Small intestine (tissue), 7 donors: Measurements from ENCODE around the gene IGFALS. TPM values are rescaled to one million over a fixed set of nuclear protein-coding genes. Genes with fewer than 3 reads are reported as not detected.

ENCODE experiments used
- DNase-seq, 2 donors: peaks; one replicate each; pipeline versions ENCODE4 v3.0.0 to v3.0.0-alpha.2; 2013
- FAIRE-seq: peaks from 2 replicates; lab custom pipeline; 2012; peaks lifted over from hg19 to GRCh38; lab: Jason Lieb, UNC
- H3K27ac ChIP-seq, 3 donors: one replicate each; pipeline ENCODE4 v1.5.1; 2013; ENCODE audit warnings: low read length in 2 of 3, mild to moderate bottlenecking in 2 of 3, control low read depth in 1 of 3, inconsistent platforms in 1 of 3, low read depth in 1 of 3, moderate library complexity in 1 of 3
- H3K27me3 ChIP-seq, 3 donors: one replicate each; pipeline ENCODE4 v1.6.1; 2013; ENCODE audit warnings: low read length in 3 of 3, inconsistent platforms in 1 of 3; ENCODE audit not compliant: control insufficient read depth in 3 of 3, insufficient read depth in 3 of 3
- H3K36me3 ChIP-seq, 3 donors: one replicate each; pipeline ENCODE4 v1.6.1; 2013; ENCODE audit warnings: low read length in 3 of 3, inconsistent platforms in 1 of 3, low read depth in 1 of 3, mild to moderate bottlenecking in 1 of 3, moderate library complexity in 1 of 3; ENCODE audit not compliant: control insufficient read depth in 3 of 3, insufficient read depth in 2 of 3
- H3K4me1 ChIP-seq, 3 donors: one replicate each; pipeline ENCODE4 v1.6.1; 2013; ENCODE audit warnings: low read length in 2 of 3, inconsistent platforms in 1 of 3, low read depth in 1 of 3, mild to moderate bottlenecking in 1 of 3, moderate library complexity in 1 of 3; ENCODE audit not compliant: control insufficient read depth in 3 of 3, insufficient read depth in 2 of 3
- H3K4me3 ChIP-seq, 3 donors: one replicate each; pipeline ENCODE4 v1.5.1; 2013; ENCODE audit warnings: low read length in 3 of 3, control low read depth in 1 of 3, inconsistent platforms in 1 of 3, low read depth in 1 of 3, mild to moderate bottlenecking in 1 of 3, moderate library complexity in 1 of 3
- H3K9me3 ChIP-seq, 2 donors: one replicate each; pipeline ENCODE4 v1.6.1; 2013; ENCODE audit warnings: low read depth in 1 of 2, low read length in 1 of 2; ENCODE audit not compliant: control insufficient read depth in 2 of 2, insufficient read depth in 1 of 2
- WGBS, 3 donors: extraction: QIAGEN DNeasy Blood & Tissue Kit; methylation state at CpG; one replicate each; pipeline ENCODE4 v1.1.7; 2013; 5-methylcytosine and 5-hydroxymethylcytosine counted together
- polyA plus RNA-seq, 4 donors: library from polyadenylated mRNA; stranded (reverse) in 3 of 4; unstranded in 1 of 4; fragments of 200-250 nt in 3 of 4; fragments of 120-200 nt in 1 of 4; gene quantifications; one replicate each; pipeline versions ENCODE4 v1.2.1 to v1.2.3, GENCODE V29; 2013
- donor health status: healthy with polysubstance abuse.
- donor health status: control.
- donor health status: control.
- donor health status: Bipolar disorder and iron deficiency.
- donor health status: healthy.

Gene IGFALS
- polyA plus RNA-seq, 4 donors: 0.16 to 17.0 (median 0.38) TPM

DNA sequence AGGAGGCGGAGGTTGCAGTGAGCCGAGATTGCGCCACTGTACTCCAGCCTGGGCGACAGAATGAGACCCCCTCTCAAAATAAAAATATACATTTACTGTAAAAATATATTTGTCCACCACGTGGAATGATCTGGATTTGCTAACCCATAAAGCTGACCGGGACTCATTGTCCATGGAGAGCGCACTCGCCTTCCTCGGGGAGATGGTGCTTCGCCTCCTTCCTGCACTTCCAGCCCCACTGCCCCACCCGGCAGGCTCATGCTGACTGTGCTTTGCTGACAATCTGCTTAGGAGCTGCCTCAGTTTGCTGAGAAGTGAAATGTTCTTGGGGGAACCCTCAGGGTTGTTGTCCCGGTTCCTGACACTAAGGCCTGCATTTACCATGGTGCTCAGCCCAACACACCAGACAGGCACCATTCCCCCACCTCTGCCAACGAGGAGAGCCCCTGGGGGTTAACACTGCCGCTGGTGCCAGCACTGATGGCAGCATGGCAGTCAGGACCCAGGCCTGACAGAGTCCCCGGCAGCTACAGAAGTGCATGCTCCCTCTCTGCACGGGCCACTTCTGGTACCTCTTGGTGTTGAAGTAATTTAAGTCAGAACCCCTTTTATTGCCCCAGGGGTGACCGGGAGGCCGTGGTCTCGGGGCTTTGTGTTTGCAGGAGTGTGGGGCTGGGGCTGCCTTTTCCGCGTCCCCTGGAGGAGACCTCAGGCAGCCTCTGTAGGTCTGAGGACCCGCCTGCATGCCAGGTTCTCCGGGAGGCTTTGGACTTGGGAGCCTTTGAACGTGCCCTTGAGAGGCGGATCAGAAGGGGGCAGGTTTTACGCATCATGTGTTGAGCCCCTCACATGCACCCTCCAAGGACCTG lies 8.3 kb downstream of the IGFALS start:
- Histone ChIP-seq H3K36me3 (peaks cover 0 to 70% (median 0%) of the 10 kb centered on the region in 3 donors), H3K9me3 (no peaks in the 10 kb centered on the region), H3K27ac (no peak overlapping the region), H3K4me3 (no peak overlapping the region), H3K27me3 (no peaks in the 10 kb centered on the region), H3K4me1 (peaks cover 3 to 14% (median 5%) of the 10 kb centered on the region in 3 donors)
- FAIRE-seq (no peak), DNase-seq (no peak)
- 86 to 91% (median 90%) methylated on average over 26 of the region's 26 CpGs for WGBS, 3 donors

DNA sequence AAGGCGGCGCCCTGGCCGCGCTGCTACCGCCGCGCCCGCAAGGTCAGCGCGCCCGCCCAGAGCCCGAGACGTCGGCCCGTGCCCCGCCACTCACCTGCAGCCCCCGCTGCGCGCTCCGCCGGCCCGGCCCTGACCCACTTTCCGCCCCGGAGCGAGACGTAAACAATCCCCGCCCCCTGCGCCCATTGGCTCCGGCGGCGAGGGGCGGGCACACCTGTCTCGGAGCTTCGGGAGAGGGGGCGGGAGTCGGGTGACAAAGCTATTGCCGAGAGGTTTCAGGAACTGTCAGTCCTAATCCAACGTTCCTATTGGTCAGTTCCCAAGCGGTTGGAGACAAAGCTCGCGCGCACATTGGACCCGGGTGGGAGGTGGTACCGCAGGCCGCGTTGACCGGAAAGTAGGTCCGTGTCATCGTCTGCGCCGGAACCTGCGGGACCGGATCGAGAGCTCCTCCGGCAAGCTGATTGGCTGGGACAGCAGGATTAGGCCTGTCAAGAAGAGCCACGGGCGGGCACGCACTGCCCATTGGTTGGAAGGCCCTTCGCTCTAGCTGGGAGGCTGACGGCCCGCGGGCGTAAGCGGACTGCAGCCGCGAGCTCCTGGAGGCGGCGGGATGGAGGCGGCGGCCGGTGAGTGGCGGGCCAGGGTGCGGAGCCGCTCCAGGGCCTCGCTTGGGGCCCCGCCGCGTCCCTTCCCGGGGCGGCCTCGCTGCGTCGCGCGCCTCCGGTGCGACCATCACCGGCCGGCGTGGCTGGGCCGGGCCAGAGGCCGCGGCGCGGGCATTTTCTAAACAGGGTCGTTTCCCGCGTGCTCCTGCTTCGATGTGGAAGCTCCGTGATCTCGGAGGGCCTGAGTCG lies 10.9 kb downstream of the IGFALS start, which contains the start of the genes NUBP2 and SPSB3:
Gene NUBP2, plus strand, starts transcription at position 553 of the 857 bp plus-strand sequence. Its CDS starts 61 bp downstream, at position 614.
Gene SPSB3, minus strand, starts transcription at position 164 of the 857 bp plus-strand sequence. CDS start 1,088 bp downstream, outside the sequence.
- Histone ChIP-seq H3K9me3 (no peaks in the 10 kb centered on the region), H3K36me3 (peaks cover 0 to 70% (median 0%) of the 10 kb centered on the region in 3 donors), H3K4me3 (peak within 1 kb of the TSS; percentile 77 to 91 (median 88)), H3K27ac (peak within 1 kb of the TSS; percentile 58 to 80 (median 72)), H3K4me1 (peaks cover 3 to 26% (median 5%) of the 10 kb centered on the region in 3 donors), H3K27me3 (no peaks in the 10 kb centered on the region)
- FAIRE-seq (peak; percentile 98), DNase-seq (peak; percentile 100)
- 0% methylated on average over 82 to 102 of the region's 102 CpGs for WGBS, 3 donors

GRCh38 chr16:1781758-1782407 lies 11.6 kb downstream of the IGFALS start:
- Histone ChIP-seq H3K27me3 (no peaks in the 10 kb centered on the region), H3K27ac (peak overlapping the region; percentile 53 to 80 (median 66)), H3K4me3 (peak overlapping the region; percentile 77 to 91 (median 88)), H3K36me3 (peaks cover 1 to 70% (median 2%) of the 10 kb centered on the region in 3 donors), H3K9me3 (no peaks in the 10 kb centered on the region), H3K4me1 (peaks cover 3 to 26% (median 5%) of the 10 kb centered on the region in 3 donors)
- peak in 1 of 2 donors; percentile 27 for DNase-seq
- WGBS, 3 donors: 0 to 1% (median 1%) methylated on average over 49 to 70 of the region's 70 CpGs
- no peak for FAIRE-seq

- Histone ChIP-seq H3K27ac (peak overlapping the region in 1 of 3 donors; percentile 66), H3K36me3 (peaks cover 4 to 70% (median 5%) of the 10 kb centered on the region in 3 donors), H3K4me1 (peaks cover 3 to 26% (median 5%) of the 10 kb centered on the region in 3 donors), H3K4me3 (peak overlapping the region; percentile 77 to 91 (median 88)), H3K9me3 (no peaks in the 10 kb centered on the region), H3K27me3 (no peaks in the 10 kb centered on the region)
- FAIRE-seq (no peak), DNase-seq (no peak)
- WGBS, 3 donors: 52 to 68% (median 54%) methylated on average over 20 of the region's 20 CpGs
These were observed 12.3 kb downstream of the IGFALS start for GRCh38 chr16:1781254-1781653.

GRCh38 chr16:1780677-1781072 lies 12.8 kb downstream of the IGFALS start:
- Histone ChIP-seq H3K9me3 (no peaks in the 10 kb centered on the region), H3K27ac (no peak overlapping the region), H3K27me3 (no peaks in the 10 kb centered on the region), H3K4me3 (peak overlapping the region in 1 of 3 donors; percentile 77), H3K4me1 (peaks cover 3 to 26% (median 5%) of the 10 kb centered on the region in 3 donors), H3K36me3 (peaks cover 4 to 70% (median 5%) of the 10 kb centered on the region in 3 donors)
- 79 to 85% (median 81%) methylated on average over 6 of the region's 6 CpGs for WGBS, 3 donors
- no peak for FAIRE-seq
- no peak for DNase-seq

DNA sequence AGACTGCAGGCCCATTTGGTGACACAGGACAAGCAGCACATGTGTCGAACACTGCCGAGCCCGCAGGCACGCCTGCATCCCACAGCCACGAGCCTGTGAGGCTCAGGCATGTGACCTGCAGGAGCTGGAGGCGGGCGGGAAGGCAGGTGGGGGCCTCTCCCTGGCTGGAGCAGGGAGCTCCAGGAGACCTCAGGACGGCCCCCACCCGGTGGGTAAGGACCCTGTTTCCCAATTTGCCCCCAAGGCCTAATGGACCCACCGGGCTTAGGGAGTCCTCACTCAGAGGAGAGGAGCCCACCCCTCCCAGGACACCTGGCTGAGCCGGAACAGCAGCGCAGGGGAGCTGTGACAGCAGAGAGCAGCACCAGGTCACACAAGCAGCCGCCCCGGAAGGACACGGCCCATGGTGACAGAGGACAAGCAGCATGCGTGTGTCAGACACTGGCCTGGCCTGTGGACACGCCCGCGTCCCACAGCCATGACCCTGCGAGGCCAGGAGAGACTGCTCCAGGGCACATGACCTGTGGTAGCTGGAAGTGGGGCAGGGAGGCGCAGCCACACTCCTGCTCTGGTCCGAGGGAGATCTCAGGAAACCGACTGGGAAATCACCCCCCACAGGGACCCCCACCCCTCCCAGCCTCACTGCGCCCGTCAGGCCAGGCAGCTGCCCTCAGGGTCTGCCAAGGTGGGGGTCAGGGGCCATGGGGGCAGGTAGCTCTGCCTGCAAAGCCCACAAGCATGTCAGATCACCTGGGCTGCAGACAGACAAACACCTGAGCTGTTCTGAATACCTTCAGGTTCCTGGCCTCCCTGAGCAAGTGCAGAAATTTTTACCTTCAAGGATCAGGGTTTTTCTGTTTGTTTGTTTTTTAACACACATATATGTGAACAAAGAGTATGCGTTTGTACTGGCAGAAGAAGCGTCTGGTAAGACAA lies 13.5 kb downstream of the IGFALS start:
- Histone ChIP-seq H3K27me3 (no peaks in the 10 kb centered on the region), H3K4me3 (no peak overlapping the region), H3K36me3 (peaks cover 4 to 71% (median 5%) of the 10 kb centered on the region in 3 donors), H3K4me1 (peaks cover 3 to 27% (median 5%) of the 10 kb centered on the region in 3 donors), H3K27ac (no peak overlapping the region), H3K9me3 (no peaks in the 10 kb centered on the region)
- FAIRE-seq (no peak), DNase-seq (no peak)
- WGBS, 3 donors: 79 to 85% (median 81%) methylated on average over 27 of the region's 27 CpGs

GRCh38 chr16:1779234-1779701 lies 14.2 kb downstream of the IGFALS start:
- Histone ChIP-seq H3K27me3 (no peaks in the 10 kb centered on the region), H3K36me3 (peaks cover 4 to 74% (median 5%) of the 10 kb centered on the region in 3 donors), H3K4me1 (peaks cover 3 to 34% (median 7%) of the 10 kb centered on the region in 3 donors), H3K27ac (no peak overlapping the region), H3K4me3 (no peak overlapping the region), H3K9me3 (no peaks in the 10 kb centered on the region)
- WGBS, 3 donors: 84 to 87% (median 86%) methylated on average over 8 of the region's 8 CpGs
- DNase-seq: no peak
- FAIRE-seq: no peak
